ENCODE data around the gene SPNS2.

GRCh38 chr17:4515501-4515900 lies 16.8 kb downstream of the SPNS2 start:
- TF ChIP-seq CTCF (IDR thresholded peaks at IDR 0.05) (peak in 3 of 7 experiments; percentile 22 to 41 (median 37)), POLR2A (IDR thresholded peaks at IDR 0.05) (no peak)

All from body of pancreas (tissue), 4 donors.